Loucy (cell line): Measurements from ENCODE around the gene CLDN6.

ENCODE experiments used
- H2AFZ ChIP-seq: fragments of 200-600 bp; sonication (generic); 2 replicates; pipeline ENCODE4 v1.6.0; 2016; ENCODE audit warnings: antibody characterized with exemption, mild to moderate bottlenecking, low read length, moderate library complexity
- H3F3A ChIP-seq: fragments of 200-600 bp; 2 replicates; pipeline ENCODE4 v1.6.0; 2016; ENCODE audit warnings: antibody characterized with exemption, low read depth, mild to moderate bottlenecking
- H3K27me3 ChIP-seq: fragments of 200-600 bp; sonication (generic); 2 replicates; pipeline ENCODE4 v1.6.1; 2014; ENCODE audit warnings: low read length, mild to moderate bottlenecking; ENCODE audit not compliant: insufficient read depth, poor library complexity, severe bottlenecking
- H3K36me3 ChIP-seq: fragments of 200-600 bp; sonication (generic); 2 replicates; pipeline ENCODE4 v1.6.1; 2016; ENCODE audit warnings: low read length; ENCODE audit not compliant: insufficient read depth
- H3K4me1 ChIP-seq: fragments of 200-600 bp; sonication (generic); 2 replicates; pipeline ENCODE4 v1.5.1; 2014; ENCODE audit warnings: low read length, mild to moderate bottlenecking; ENCODE audit not compliant: insufficient read depth, poor library complexity, severe bottlenecking
- H3K4me2 ChIP-seq: fragments of 200-600 bp; sonication (generic); 2 replicates; pipeline ENCODE4 v1.6.0; 2014; ENCODE audit warnings: antibody characterized with exemption, low read length, low read depth, mild to moderate bottlenecking; ENCODE audit not compliant: poor library complexity, severe bottlenecking
- H3K4me3 ChIP-seq: fragments of 200-600 bp; sonication (generic); 2 replicates; pipeline ENCODE4 v1.5.1; 2014; ENCODE audit warnings: low read length, mild to moderate bottlenecking, mixed read lengths; ENCODE audit not compliant: poor library complexity, severe bottlenecking
- H3K79me2 ChIP-seq: fragments of 200-600 bp; sonication (generic); 2 replicates; pipeline ENCODE4 v1.6.1; 2014; ENCODE audit warnings: low read length; ENCODE audit not compliant: insufficient read depth
- H3K9ac ChIP-seq: fragments of 200-600 bp; sonication (generic); 2 replicates; pipeline ENCODE4 v1.6.0; 2014; ENCODE audit warnings: mild to moderate bottlenecking, low read depth, low read length, moderate library complexity; ENCODE audit not compliant: poor library complexity, severe bottlenecking
- H3K9me2 ChIP-seq: fragments of 200-600 bp; sonication (generic); replicated peaks from 2 replicates; pipeline ENCODE4 v1.6.1; 2016; ENCODE audit warnings: low read depth, low read length, mixed read lengths
- H3K9me3 ChIP-seq: fragments of 200-600 bp; sonication (generic); 2 replicates; pipeline ENCODE4 v1.6.1; 2014; ENCODE audit warnings: mild to moderate bottlenecking, antibody characterized with exemption, low read length, low read depth; ENCODE audit not compliant: insufficient read depth
- H4K20me1 ChIP-seq: fragments of 200-600 bp; sonication (generic); 2 replicates; pipeline ENCODE4 v1.6.0; 2014; ENCODE audit warnings: antibody characterized with exemption, low read length, mild to moderate bottlenecking; ENCODE audit not compliant: insufficient read depth, poor library complexity, severe bottlenecking
- CTCF ChIP-seq: fragments of 200-600 bp; sonication (generic); conservative IDR thresholded peaks from 2 replicates; pipeline ENCODE4 v1.5.1; 2014; ENCODE audit warnings: mild to moderate bottlenecking, antibody characterized with exemption, low read length
- EZH2phosphoT487 ChIP-seq: fragments of 200-600 bp; IDR thresholded peaks from 2 replicates; pipeline ENCODE4 v1.6.1; 2018; ENCODE audit warnings: antibody characterized with exemption, mild to moderate bottlenecking, moderate library complexity, borderline replicate concordance

CLDN6 gene

GRCh38 chr16:3017794-3018506, at the start of gene CLDN6:
Gene CLDN6 (minus strand): TSS chr16:3018183. CDS start chr16:3016021, 2,162 bp downstream.
- Histone ChIP-seq H3K27me3 (no peaks in the 10 kb centered on the region), H3K79me2 (peaks cover 25% of the 10 kb centered on the region), H3K4me3 (no peak within 1 kb of the TSS), H3K36me3 (no peaks in the 10 kb centered on the region), H2AFZ (no peak within 1 kb of the TSS), H3K4me2 (no peak within 1 kb of the TSS), H3K9ac (no peak within 1 kb of the TSS), H3F3A (no peaks in the 10 kb centered on the region), H3K4me1 (peaks cover 15% of the 10 kb centered on the region), H3K9me3 (no peaks in the 10 kb centered on the region), H3K9me2 (no peaks in the 10 kb centered on the region), H4K20me1 (peaks cover 12% of the 10 kb centered on the region)
- TF ChIP-seq EZH2phosphoT487 (no peak), CTCF (peak; percentile 23; the same call in 1 of the 2 replicates)

GRCh38 chr16:3066440-3066748, 48.4 kb upstream of the CLDN6 start:
- Histone ChIP-seq H3F3A (no peaks in the 10 kb centered on the region), H4K20me1 (peaks cover 20% of the 10 kb centered on the region), H3K4me3 (peak overlapping the region; percentile 95), H3K4me2 (peak overlapping the region; percentile 99), H3K9me2 (no peaks in the 10 kb centered on the region), H3K27me3 (no peaks in the 10 kb centered on the region), H2AFZ (no peak overlapping the region), H3K79me2 (peaks cover 45% of the 10 kb centered on the region), H3K4me1 (peaks cover 17% of the 10 kb centered on the region), H3K36me3 (no peaks in the 10 kb centered on the region), H3K9ac (peak overlapping the region; percentile 87), H3K9me3 (no peaks in the 10 kb centered on the region)
- TF ChIP-seq CTCF (no peak), EZH2phosphoT487 (no peak)

- H3K9me2 ChIP-seq, result no peaks in the 10 kb centered on the region
- H3K79me2 ChIP-seq, result peaks cover 45% of the 10 kb centered on the region
- 0 out of 2 replicates have a peak overlapping the region, but pooled peaks have one; percentile 80 for H2AFZ ChIP-seq
- peak overlapping the region; percentile 87 for H3K9ac ChIP-seq
- no peaks in the 10 kb centered on the region for H3F3A ChIP-seq
- no peaks in the 10 kb centered on the region for H3K27me3 ChIP-seq
- H3K4me1 ChIP-seq, result peaks cover 13% of the 10 kb centered on the region
- H3K9me3 ChIP-seq, result no peaks in the 10 kb centered on the region
- peak overlapping the region; percentile 95 for H3K4me3 ChIP-seq
- TF ChIP-seq EZH2phosphoT487, result no peak
- no peak for TF ChIP-seq CTCF
- H3K4me2 ChIP-seq, result peak overlapping the region; percentile 99
- peaks cover 20% of the 10 kb centered on the region for H4K20me1 ChIP-seq
- H3K36me3 ChIP-seq, result no peaks in the 10 kb centered on the region
Observed at GRCh38 chr16:3065742-3066439, 47.9 kb upstream of the CLDN6 start.
